GM10266 (cell line): ENCODE results near the gene ARL17B.
A peak's percentile ranks its signal among the peaks of the same experiment; 100 is the strongest.
"Not testable (repeated sequence)": the region's sequence is repeated elsewhere in the genome, so short reads cannot be mapped to it uniquely, and the experiment has no call there.

Experiments
- DNase-seq: peaks from one replicate; pipeline ENCODE4 v3.0.0; 2012; ENCODE audit errors: extremely low spot score
- CTCF ChIP-seq: IDR thresholded peaks from 2 replicates; pipeline ENCODE4 v1.5.1; 2012; ENCODE audit warnings: mild to moderate bottlenecking, low read depth; ENCODE audit not compliant: control insufficient read depth, insufficient read depth; ENCODE audit errors: missing control alignments

ARL17B gene

GRCh38 chr17:46266656-46267544 is 94.7 kb downstream of the ARL17B start:
- no peak for TF ChIP-seq CTCF
- peak; percentile 96 for DNase-seq

DNA sequence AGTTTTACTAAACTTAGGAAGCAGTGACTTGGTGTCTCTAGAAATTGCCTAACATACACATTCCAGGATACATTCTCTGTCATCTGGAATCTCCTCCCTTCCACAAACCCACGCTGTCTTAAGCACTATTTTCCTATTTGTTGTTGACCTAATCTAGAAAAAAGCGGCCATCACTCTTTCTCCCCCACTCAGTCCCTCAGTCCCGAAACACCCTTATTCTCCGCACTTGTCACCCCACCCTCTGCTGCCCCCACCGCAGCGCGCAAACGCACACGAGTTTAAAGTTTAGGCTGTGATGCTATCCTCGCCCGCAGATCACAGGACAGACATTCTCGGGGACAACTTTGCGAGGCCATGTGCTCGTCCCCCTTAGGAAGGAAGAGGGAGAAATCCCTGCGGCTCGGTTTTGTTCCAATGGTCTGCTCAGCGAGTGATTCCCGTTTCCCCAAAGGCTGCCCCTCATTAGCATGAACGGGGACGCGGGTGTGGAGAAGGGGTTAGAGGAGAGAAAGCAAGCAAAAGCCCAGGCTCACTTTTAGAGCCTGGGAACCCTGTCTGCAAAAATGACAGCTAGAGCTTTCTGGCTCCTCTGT is 95.4 kb downstream of the ARL17B start:
- DNase-seq, result peak; percentile 59

GRCh38 chr17:46264456-46265198 is 96.9 kb downstream of the ARL17B start:
- TF ChIP-seq CTCF, result no peak
- DNase-seq, result peak; percentile 49

DNA sequence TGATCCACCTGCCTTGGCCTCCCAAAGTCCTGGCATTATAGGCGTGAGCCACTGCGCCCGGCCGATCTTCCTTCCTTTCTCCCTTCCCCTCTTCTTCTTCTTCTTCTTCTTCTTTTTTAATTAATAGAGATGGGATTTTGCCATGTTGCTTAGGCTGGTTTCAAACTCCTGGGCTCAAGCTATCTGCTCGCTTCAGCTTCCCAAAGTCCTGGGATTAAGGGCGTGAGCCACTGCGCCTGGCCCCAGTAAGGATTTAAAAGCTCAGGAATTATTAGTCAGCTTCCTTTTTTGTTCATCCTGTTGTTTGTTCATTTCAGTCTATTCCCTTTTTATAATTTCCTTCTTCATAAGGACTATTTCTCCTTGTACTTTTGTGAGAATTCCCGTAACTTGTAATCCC is 99.3 kb downstream of the ARL17B start:
- TF ChIP-seq CTCF, result no peak
- no peak for DNase-seq

GRCh38 chr17:46259845-46260661 is 101.5 kb downstream of the ARL17B start:
- peak; percentile 34 for TF ChIP-seq CTCF
- DNase-seq, result not testable (repeated sequence)

DNA sequence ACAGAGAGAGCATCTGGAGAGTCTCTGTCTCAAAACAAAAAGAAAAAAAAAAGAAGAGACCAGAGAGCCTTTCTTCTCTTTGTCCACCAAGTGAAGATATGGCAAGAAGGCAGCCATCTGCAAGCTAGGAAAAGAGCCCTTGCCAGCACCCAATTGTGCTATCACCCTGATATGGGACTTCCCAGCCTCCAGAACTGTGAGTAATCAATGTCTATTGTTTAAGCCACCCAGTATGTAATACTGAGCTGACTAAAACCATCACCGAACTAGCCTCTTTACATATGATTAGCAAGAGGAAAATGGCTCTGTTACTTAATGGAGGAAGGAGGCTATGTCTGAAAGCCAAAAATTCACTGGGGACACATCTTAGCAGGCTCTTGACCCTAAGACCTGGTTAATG is 105.2 kb downstream of the ARL17B start:
- not testable (repeated sequence) for DNase-seq

GRCh38 chr17:46254215-46254614 is 107.4 kb downstream of the ARL17B start:
- not testable (repeated sequence) for DNase-seq

GRCh38 chr17:46253722-46254121 is 107.8 kb downstream of the ARL17B start:
- peak; percentile 87 for DNase-seq
- peak; percentile 84 for TF ChIP-seq CTCF

DNA sequence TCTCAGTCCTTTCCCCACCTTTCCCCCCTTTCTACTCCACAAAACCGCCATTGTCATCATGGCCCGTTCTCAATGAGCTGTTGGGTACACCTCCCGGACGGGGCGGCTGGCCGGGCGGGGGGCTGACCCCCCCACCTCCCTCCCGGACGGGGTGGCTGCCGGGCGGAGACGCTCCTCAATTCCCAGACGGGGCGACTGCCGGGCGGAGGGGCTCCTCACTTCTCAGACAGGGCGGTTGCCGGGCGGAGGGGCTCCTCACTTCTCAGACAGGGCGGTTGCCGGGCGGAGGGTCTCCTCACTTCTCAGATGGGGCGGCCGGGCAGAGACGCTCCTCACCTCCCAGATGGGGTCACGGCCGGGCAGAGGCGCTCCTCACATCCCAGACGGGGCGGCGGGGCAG is 108.8 kb downstream of the ARL17B start:
- DNase-seq, result not testable (repeated sequence)

- not testable (repeated sequence) for DNase-seq
These were observed 112.4 kb downstream of the ARL17B start for GRCh38 chr17:46249153-46249552.

DNA sequence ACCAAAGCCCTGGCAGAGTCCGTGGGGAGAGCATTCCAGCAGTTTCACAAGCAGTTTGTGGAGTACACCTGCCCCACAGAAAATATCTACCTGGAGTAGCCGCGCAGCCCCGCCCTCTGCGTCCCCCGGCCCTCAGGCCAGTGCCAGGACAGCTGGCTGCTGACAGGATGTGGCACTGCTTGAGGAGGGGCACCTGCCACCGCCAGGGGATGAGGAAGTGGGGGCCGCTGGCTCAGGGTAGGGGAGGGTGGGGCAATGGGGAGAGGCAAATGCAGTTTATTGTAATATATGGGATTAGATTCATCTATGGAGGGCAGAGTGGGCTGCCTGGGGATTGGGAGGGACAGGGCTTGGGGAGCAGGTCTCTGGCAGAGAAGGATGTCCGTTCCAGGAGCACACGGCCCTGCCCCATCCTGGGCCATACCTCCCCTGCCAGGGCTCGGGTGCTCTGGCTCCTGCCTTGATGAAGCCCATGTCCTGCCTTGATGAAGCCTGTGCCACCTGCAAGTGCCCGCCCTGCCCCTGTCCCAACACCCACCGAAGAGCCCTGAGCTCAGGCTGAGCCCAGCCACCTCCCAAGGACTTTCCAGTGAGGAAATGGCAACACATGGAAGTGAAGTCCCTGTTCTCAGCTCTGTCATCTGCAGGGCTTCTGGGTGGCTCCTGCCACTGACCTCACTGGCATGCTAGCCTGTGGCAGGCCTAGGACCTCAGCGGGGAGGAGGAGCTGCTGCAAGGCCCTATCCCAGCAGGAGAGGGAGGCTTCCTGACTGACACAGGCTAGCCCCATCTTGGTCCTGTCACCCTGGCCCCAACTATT is 116.4 kb downstream of the ARL17B start:
- not testable (repeated sequence) for DNase-seq
